Measurements from ENCODE around the gene STOX1.

STOX1 gene

DNA sequence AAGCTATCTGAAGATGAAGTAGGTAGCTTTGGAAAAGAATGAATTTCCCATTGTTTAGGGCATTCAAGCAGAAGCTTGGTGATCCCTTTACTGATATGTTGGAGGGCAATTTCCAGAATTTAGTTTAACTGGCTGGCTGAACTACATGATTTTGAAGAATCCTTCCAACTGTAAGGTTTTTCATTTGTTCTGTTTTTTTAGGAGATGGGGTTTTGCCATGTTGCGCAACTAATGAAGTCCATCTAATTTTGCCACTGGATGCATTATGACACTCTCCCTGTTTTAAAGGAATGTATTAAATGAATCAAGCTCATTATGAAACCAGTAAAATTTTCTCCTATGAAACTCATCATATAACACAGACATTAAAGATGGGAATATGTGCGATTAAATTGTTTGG, 67.7 kb downstream of the STOX1 start:
- no peak for DNase-seq (ENCODE audit: low read depth in 1 of 2, low spot score in 1 of 2)
- H3K27me3 ChIP-seq (ENCODE audit: insufficient read depth, poor library complexity, severe bottlenecking): no peaks in the 10 kb centered on the region
- no peak for TF ChIP-seq REST (IDR thresholded peaks at IDR 0.05; ENCODE audit: insufficient replicate concordance, low read depth)
- no peak for TF ChIP-seq SPI1 (IDR thresholded peaks at IDR 0.05; ENCODE audit: borderline replicate concordance, low read depth)
- no peak for TF ChIP-seq POLR2AphosphoS5 (IDR thresholded peaks at IDR 0.05; ENCODE audit: low read depth)
- TF ChIP-seq, protein P1, sequence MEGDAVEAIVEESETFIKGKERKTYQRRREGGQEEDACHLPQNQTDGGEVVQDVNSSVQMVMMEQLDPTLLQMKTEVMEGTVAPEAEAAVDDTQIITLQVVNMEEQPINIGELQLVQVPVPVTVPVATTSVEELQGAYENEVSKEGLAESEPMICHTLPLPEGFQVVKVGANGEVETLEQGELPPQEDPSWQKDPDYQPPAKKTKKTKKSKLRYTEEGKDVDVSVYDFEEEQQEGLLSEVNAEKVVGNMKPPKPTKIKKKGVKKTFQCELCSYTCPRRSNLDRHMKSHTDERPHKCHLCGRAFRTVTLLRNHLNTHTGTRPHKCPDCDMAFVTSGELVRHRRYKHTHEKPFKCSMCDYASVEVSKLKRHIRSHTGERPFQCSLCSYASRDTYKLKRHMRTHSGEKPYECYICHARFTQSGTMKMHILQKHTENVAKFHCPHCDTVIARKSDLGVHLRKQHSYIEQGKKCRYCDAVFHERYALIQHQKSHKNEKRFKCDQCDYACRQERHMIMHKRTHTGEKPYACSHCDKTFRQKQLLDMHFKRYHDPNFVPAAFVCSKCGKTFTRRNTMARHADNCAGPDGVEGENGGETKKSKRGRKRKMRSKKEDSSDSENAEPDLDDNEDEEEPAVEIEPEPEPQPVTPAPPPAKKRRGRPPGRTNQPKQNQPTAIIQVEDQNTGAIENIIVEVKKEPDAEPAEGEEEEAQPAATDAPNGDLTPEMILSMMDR (IDR thresholded peaks at IDR 0.05; ENCODE audit: insufficient read depth, low read length): no peak
- TF ChIP-seq GABPA (IDR thresholded peaks at IDR 0.05; ENCODE audit: low read depth): no peak

DNA sequence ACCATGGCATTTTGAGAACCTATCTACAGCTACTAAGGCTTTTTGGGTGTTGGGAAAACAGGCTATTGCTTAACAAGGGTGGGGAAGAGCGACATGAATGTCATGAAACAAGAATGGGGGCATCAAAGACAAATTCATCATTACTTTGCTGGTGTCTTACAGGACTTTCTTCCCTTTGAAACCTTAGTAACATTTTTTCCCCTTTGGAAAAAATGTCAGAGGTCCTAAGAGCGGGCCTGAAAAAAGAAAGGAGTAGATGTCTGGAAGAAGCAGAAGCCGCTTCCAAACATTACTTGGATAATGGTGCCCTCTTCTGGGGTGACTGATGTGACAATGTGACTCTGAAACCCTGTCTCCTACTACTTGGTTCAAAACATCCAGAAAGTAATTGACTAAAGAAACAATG, 70.0 kb downstream of the STOX1 start:
- peak in 1 of 2 experiments; percentile 69 for DNase-seq (ENCODE audit: low read depth in 1 of 2, low spot score in 1 of 2)
- H3K27me3 ChIP-seq (ENCODE audit: insufficient read depth, poor library complexity, severe bottlenecking): no peaks in the 10 kb centered on the region
- H3K4me3 ChIP-seq (replicated peaks; ENCODE audit: insufficient read depth, low read length): no peak overlapping the region
- H3K27ac ChIP-seq (replicated peaks): no peak overlapping the region
- TF ChIP-seq GABPA (IDR thresholded peaks at IDR 0.05; ENCODE audit: low read depth) (no peak), REST (IDR thresholded peaks at IDR 0.05; ENCODE audit: insufficient replicate concordance, low read depth) (no peak)
- TF ChIP-seq, protein P1 (IDR thresholded peaks at IDR 0.05; ENCODE audit: insufficient read depth, low read length): peak; percentile 21

More for the DNA sequence above, 67.7 kb downstream of the STOX1 start:
- Histone ChIP-seq H3K4me3 (replicated peaks; ENCODE audit: insufficient read depth, low read length) (no peak overlapping the region), H3K27ac (replicated peaks) (no peak overlapping the region)

- TF ChIP-seq SPI1 (IDR thresholded peaks at IDR 0.05; ENCODE audit: borderline replicate concordance, low read depth): no peak
- TF ChIP-seq, protein P1 (IDR thresholded peaks at IDR 0.05; ENCODE audit: insufficient read depth, low read length): no peak
- TF ChIP-seq REST (IDR thresholded peaks at IDR 0.05; ENCODE audit: insufficient replicate concordance, low read depth): no peak
- TF ChIP-seq POLR2AphosphoS5 (IDR thresholded peaks at IDR 0.05; ENCODE audit: low read depth): no peak
- TF ChIP-seq GABPA (IDR thresholded peaks at IDR 0.05; ENCODE audit: low read depth): no peak
- no peak overlapping the region for H3K27ac ChIP-seq (replicated peaks)
- DNase-seq (ENCODE audit: low read depth in 1 of 2, low spot score in 1 of 2): no peak
- H3K27me3 ChIP-seq (ENCODE audit: insufficient read depth, poor library complexity, severe bottlenecking): no peaks in the 10 kb centered on the region
- H3K4me3 ChIP-seq (replicated peaks; ENCODE audit: insufficient read depth, low read length): no peak overlapping the region
Measured at GRCh38 chr10:68899186-68899745, 71.9 kb downstream of the STOX1 start.

Data from HL-60 (cell line).